HepG2 (cell line): Measurements from ENCODE around the gene SYNC. TPM values are rescaled to one million over a fixed set of nuclear protein-coding genes. Genes with fewer than 3 reads are reported as not detected.

Experiments
- BRF2 ChIP-seq: sonication (generic); formaldehyde crosslinking; IDR thresholded peaks from 2 replicates; pipeline ENCODE4 v1.8.1; 2022; ENCODE audit warnings: mild to moderate bottlenecking, missing genetic modification reagents
- CCAR2 ChIP-seq: fragments of 200-400 bp; formaldehyde crosslinking; optimal IDR thresholded peaks from 2 replicates; pipeline ENCODE3; 2018; ENCODE audit warnings: low read depth, mild to moderate bottlenecking, low read length, moderate library complexity
- RERE ChIP-seq: IDR thresholded peaks from 2 replicates; pipeline ENCODE4 v1.6.1; 2016; ENCODE audit warnings: low read depth, missing genetic modification reagents, missing compliant biosample characterization
- REST ChIP-seq, 2 experiments: IDR thresholded peaks; 2 replicates each; pipeline ENCODE4 v1.6.1; 2011 to 2012; ENCODE audit warnings: low read length in 2 of 2, borderline replicate concordance in 1 of 2, low read depth in 1 of 2, mild to moderate bottlenecking in 1 of 2, moderate library complexity in 1 of 2
- THAP7 ChIP-seq: sonication (generic); formaldehyde crosslinking; IDR thresholded peaks from 2 replicates; pipeline ENCODE4 v1.8.1; 2023; ENCODE audit warnings: mild to moderate bottlenecking, missing genetic modification reagents
- U2AF1 ChIP-seq: fragments of 200-400 bp; formaldehyde crosslinking; optimal IDR thresholded peaks from 2 replicates; pipeline ENCODE3; 2017; ENCODE audit warnings: mild to moderate bottlenecking, low read depth, low read length
- ZNF34 ChIP-seq: sonication (generic); formaldehyde crosslinking; IDR thresholded peaks from 2 replicates; pipeline ENCODE4 v1.4.0; 2020; ENCODE audit warnings: mild to moderate bottlenecking, missing genetic modification reagents, borderline replicate concordance
- ZNF687 ChIP-seq: sonication (generic); formaldehyde crosslinking; IDR thresholded peaks from 2 replicates; pipeline ENCODE4 v1.5.1; 2020; ENCODE audit warnings: mild to moderate bottlenecking, missing genetic modification reagents, moderate library complexity
- ZNF777 ChIP-seq: sonication (generic); formaldehyde crosslinking; IDR thresholded peaks from 2 replicates; pipeline ENCODE4 v1.4.0; 2020; ENCODE audit warnings: missing genetic modification reagents
- polyA plus RNA-seq, 8 experiments: library from polyadenylated mRNA; depleted of rRNA in 3 of 8; stranded (reverse) in 7 of 8; unstranded in 1 of 8; fragments of >200 nt; fragmentation: Illumina TruSeq in 4 of 8; extraction: Trizol in 4 of 8; gene quantifications; 2 replicates each; pipeline versions ENCODE4 v1.2.1 to v1.2.3, GENCODE V29; 2011 to 2016; ENCODE audit warnings: low read depth in 4 of 8, missing spikeins in 1 of 8, mixed read lengths in 1 of 8; ENCODE audit not compliant: insufficient read depth in 1 of 8
- total RNA-seq, 5 experiments: library from RNA; depleted of rRNA; stranded (reverse); fragments of >200 nt; fragmentation: Illumina TruSeq; extraction: Trizol; gene quantifications; 2 replicates each; pipeline ENCODE4 v1.2.3, GENCODE V29; 2016; ENCODE audit warnings: low read depth in 1 of 5

The SYNC gene
- total and polyA plus RNA-seq, 2 of the 13 experiments (the other 11 are each of a cell fraction or from before 2014, with no cell fraction given): 2.4 to 5.4 TPM

- TF ChIP-seq ZNF687: no peak
- TF ChIP-seq REST (IDR thresholded peaks at IDR 0.05; ENCODE audit: borderline replicate concordance in 1 of 2, low read depth in 1 of 2, low read length in 2 of 2): no peak
- TF ChIP-seq BRF2: no peak
- TF ChIP-seq ZNF777 (CRISPR knock-in tag): no peak; the same call in 1 of the 2 replicates
- no peak for TF ChIP-seq THAP7 (CRISPR knock-in tag)
- TF ChIP-seq U2AF1: no peak
- no peak for TF ChIP-seq RERE (CRISPR knock-in tag)
- no peak for TF ChIP-seq ZNF34 (CRISPR knock-in tag)
- no peak for TF ChIP-seq CCAR2
These were observed 52.3 kb downstream of the SYNC start, which contains the start of gene ZBTB8OS (continued) for GRCh38 chr1:32650248-32650751.
